K562 (cell line): ENCODE measurements around the gene FNBP1. TPM values are rescaled to one million over a fixed set of nuclear protein-coding genes. Genes with fewer than 3 reads are reported as not detected.

Experiments
- GATA2 ChIP-seq: sonication (generic); formaldehyde crosslinking; IDR thresholded peaks from 2 replicates; pipeline ENCODE4 v1.4.0; 2020; ENCODE audit warnings: mild to moderate bottlenecking, missing genetic modification reagents
- GATAD2A ChIP-seq: fragments of 450-650 bp; IDR thresholded peaks from 2 replicates; pipeline ENCODE4 v1.6.1; 2017
- GTF2E2 ChIP-seq: fragments of 200-800 bp; sonication (Bioruptor generic); IDR thresholded peaks from 2 replicates; pipeline ENCODE4 v1.6.1; 2016; ENCODE audit warnings: missing genetic modification characterization, missing compliant biosample characterization
- HMGN3 ChIP-seq: IDR thresholded peaks from 2 replicates; pipeline ENCODE4 v1.6.1; 2011; ENCODE audit warnings: borderline replicate concordance, low read depth, mild to moderate bottlenecking, mixed read lengths, low read length; ENCODE audit not compliant: insufficient read length; ENCODE audit errors: extremely low read depth
- ILF3 ChIP-seq: fragments of 450-650 bp; IDR thresholded peaks from 2 replicates; pipeline ENCODE4 v1.6.1; 2018; ENCODE audit warnings: antibody characterized with exemption, mild to moderate bottlenecking, moderate library complexity, borderline replicate concordance
- KAT7 ChIP-seq: sonication (generic); formaldehyde crosslinking; IDR thresholded peaks from 2 replicates; pipeline ENCODE4 v1.8.0; 2022; ENCODE audit warnings: missing genetic modification reagents, mild to moderate bottlenecking, borderline replicate concordance
- NR1H2 ChIP-seq: sonication (generic); formaldehyde crosslinking; IDR thresholded peaks from 2 replicates; pipeline ENCODE4 v1.4.0; 2020; ENCODE audit warnings: mild to moderate bottlenecking, missing genetic modification reagents
- POLR2A ChIP-seq: fragments of 450-650 bp; conservative IDR thresholded peaks from 2 replicates; pipeline ENCODE4 v1.6.1; 2016
- PPARD ChIP-seq: fragments of 250-450 bp; sonication (Bioruptor Pico); IDR thresholded peaks from 2 replicates; pipeline ENCODE4 v1.8.0; 2022; ENCODE audit warnings: inconsistent platforms, mild to moderate bottlenecking, moderate library complexity
- PRPF4 ChIP-seq: fragments of 200-400 bp; formaldehyde crosslinking; IDR thresholded peaks from one replicate; pipeline ENCODE4 v1.6.1; 2017; ENCODE audit warnings: low read length, low read depth, mild to moderate bottlenecking; ENCODE audit not compliant: insufficient read depth, poor library complexity, severe bottlenecking
- STAT5A ChIP-seq: IDR thresholded peaks from 2 replicates; pipeline ENCODE4 v1.6.1; 2012; ENCODE audit warnings: low read length, inconsistent platforms, borderline replicate concordance
- U2AF2 ChIP-seq: fragments of 200-400 bp; formaldehyde crosslinking; optimal IDR thresholded peaks from 2 replicates; pipeline ENCODE3; 2017; ENCODE audit warnings: low read depth, mild to moderate bottlenecking, low read length
- USF2 ChIP-seq: sonication (generic); formaldehyde crosslinking; IDR thresholded peaks from 2 replicates; pipeline ENCODE4 v1.5.0; 2020; ENCODE audit warnings: missing genetic modification reagents
- ZNF280A ChIP-seq: fragments of 450-650 bp; IDR thresholded peaks from 2 replicates; pipeline ENCODE4 v1.6.1; 2018; ENCODE audit warnings: mild to moderate bottlenecking, low read depth; ENCODE audit not compliant: partially characterized antibody
- ZNF311 ChIP-seq: fragments of 250-450 bp; sonication (Bioruptor Pico); IDR thresholded peaks from 2 replicates; pipeline ENCODE4 v1.4.0; 2020; ENCODE audit warnings: mild to moderate bottlenecking, moderate library complexity
- polyA plus RNA-seq, 8 experiments: library from polyadenylated mRNA; depleted of rRNA in 4 of 8; stranded (reverse) in 5 of 8; unstranded in 3 of 8; fragments of >200 nt; fragmentation: Nextera tagmentation in 2 of 8; fragmentation: Illumina TruSeq in 1 of 8; extraction: Ambion mirVana in 2 of 8; extraction: Trizol in 1 of 8; gene quantifications; 2 replicates each; pipeline versions ENCODE4 v1.2.1 to v1.2.3, GENCODE V29; 2011 to 2014; ENCODE audit warnings: inconsistent platforms in 1 of 8, missing spikeins in 1 of 8
- total RNA-seq, 7 experiments: library from RNA; depleted of rRNA in 6 of 7; stranded (reverse); fragments of >200 nt in 6 of 7; fragmentation: Illumina TruSeq in 2 of 7; extraction: Trizol in 2 of 7; gene quantifications; 2 replicates each; pipeline versions ENCODE4 v1.2.1 to v1.2.3, GENCODE V29; 2011 to 2021; ENCODE audit warnings: low replicate concordance in 1 of 7
- TF ChIP-seq, protein P1 (sequence below), 2 experiments: fragments of 450-650 bp; formaldehyde crosslinking in 1 of 2; IDR thresholded peaks; 2 replicates each; pipeline versions ENCODE4 v1.4.0 to v1.6.1; 2014 to 2020; ENCODE audit warnings: mild to moderate bottlenecking in 2 of 2, borderline replicate concordance in 1 of 2, low read depth in 1 of 2

The FNBP1 gene
- total and polyA plus RNA-seq, 9 of the 15 experiments (the other 6 are each of a cell fraction or from before 2014, with no cell fraction given), result 1.8 to 14.9 (median 7.6) TPM

DNA sequence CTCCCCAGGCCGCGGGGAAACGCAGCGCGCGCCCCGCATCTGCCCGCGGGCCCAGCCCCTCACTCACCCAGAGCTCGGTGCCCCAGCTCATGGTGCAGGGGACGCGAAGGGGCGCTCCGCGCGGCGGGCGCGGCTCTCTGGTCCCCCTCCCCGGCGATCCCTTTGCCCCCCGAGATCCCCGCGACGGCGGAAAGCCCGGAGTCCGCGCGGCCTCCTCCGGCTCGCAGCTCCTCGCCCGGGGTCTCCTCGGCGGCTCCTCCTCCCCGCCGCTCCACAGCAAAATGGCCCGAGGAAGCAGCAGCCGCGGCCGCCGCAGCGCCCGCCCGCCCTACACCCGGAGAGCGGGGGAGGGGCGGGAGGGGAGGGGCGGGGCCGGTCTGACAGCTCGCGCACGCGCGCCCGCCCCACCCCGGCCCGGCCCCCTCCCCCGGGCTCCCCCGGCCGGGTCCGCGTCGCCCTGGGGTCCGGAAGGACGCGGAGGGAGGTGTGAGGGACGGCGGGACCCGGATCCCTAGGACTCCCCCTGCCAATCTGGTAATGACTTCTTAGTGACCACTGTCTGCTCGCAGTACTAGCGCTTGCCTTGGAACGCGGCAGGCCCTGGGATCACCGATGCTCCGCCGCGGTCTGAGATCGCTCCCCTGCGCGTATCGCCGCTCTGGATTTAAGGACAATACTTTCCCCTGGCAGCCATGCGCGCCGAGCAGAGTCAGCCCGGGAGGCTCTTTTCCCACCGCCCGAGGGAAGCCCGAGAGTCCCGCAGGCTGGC is at the start of gene FNBP1 (continued):
- no peak for TF ChIP-seq ZNF311 (CRISPR knock-in tag)
- TF ChIP-seq PRPF4, result peak; percentile 40
- TF ChIP-seq ILF3, result no peak
- TF ChIP-seq U2AF2, result no peak
- TF ChIP-seq GATAD2A, result no peak
- no peak for TF ChIP-seq HMGN3
- no peak for TF ChIP-seq GTF2E2 (tag)
- TF ChIP-seq, protein P1, sequence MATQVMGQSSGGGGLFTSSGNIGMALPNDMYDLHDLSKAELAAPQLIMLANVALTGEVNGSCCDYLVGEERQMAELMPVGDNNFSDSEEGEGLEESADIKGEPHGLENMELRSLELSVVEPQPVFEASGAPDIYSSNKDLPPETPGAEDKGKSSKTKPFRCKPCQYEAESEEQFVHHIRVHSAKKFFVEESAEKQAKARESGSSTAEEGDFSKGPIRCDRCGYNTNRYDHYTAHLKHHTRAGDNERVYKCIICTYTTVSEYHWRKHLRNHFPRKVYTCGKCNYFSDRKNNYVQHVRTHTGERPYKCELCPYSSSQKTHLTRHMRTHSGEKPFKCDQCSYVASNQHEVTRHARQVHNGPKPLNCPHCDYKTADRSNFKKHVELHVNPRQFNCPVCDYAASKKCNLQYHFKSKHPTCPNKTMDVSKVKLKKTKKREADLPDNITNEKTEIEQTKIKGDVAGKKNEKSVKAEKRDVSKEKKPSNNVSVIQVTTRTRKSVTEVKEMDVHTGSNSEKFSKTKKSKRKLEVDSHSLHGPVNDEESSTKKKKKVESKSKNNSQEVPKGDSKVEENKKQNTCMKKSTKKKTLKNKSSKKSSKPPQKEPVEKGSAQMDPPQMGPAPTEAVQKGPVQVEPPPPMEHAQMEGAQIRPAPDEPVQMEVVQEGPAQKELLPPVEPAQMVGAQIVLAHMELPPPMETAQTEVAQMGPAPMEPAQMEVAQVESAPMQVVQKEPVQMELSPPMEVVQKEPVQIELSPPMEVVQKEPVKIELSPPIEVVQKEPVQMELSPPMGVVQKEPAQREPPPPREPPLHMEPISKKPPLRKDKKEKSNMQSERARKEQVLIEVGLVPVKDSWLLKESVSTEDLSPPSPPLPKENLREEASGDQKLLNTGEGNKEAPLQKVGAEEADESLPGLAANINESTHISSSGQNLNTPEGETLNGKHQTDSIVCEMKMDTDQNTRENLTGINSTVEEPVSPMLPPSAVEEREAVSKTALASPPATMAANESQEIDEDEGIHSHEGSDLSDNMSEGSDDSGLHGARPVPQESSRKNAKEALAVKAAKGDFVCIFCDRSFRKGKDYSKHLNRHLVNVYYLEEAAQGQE (IDR thresholded peaks at IDR 0.05; ENCODE audit: borderline replicate concordance), result no peak
- TF ChIP-seq, protein P1 (CRISPR knock-in tag; IDR thresholded peaks at IDR 0.05; ENCODE audit: low read depth), result 0 out of 2 replicates have a peak, but pooled peaks have one; percentile 42
- TF ChIP-seq PPARD (CRISPR knock-in tag), result no peak
- TF ChIP-seq KAT7 (CRISPR knock-in tag), result no peak
- no peak for TF ChIP-seq STAT5A
- TF ChIP-seq POLR2A, result 0 out of 2 replicates have a peak, but pooled peaks have one; percentile 46
- no peak for TF ChIP-seq ZNF280A
- TF ChIP-seq NR1H2 (CRISPR knock-in tag), result no peak
- 0 out of 2 replicates have a peak, but pooled peaks have one; percentile 9 for TF ChIP-seq GATA2 (CRISPR knock-in tag)
- no peak for TF ChIP-seq USF2 (CRISPR knock-in tag)
